22Rv1 (cell line): ENCODE measurements around the gene CREB5.

Experiments used
- ZFX ChIP-seq: fragments of 450-650 bp; IDR thresholded peaks from 2 replicates; pipeline ENCODE4 v1.6.1; 2017; ENCODE audit warnings: antibody characterized with exemption, borderline replicate concordance
- TF ChIP-seq, protein P1 (sequence below): fragments of 450-650 bp; IDR thresholded peaks from 2 replicates; pipeline ENCODE4 v1.5.1; 2017; ENCODE audit warnings: mild to moderate bottlenecking

DNA sequence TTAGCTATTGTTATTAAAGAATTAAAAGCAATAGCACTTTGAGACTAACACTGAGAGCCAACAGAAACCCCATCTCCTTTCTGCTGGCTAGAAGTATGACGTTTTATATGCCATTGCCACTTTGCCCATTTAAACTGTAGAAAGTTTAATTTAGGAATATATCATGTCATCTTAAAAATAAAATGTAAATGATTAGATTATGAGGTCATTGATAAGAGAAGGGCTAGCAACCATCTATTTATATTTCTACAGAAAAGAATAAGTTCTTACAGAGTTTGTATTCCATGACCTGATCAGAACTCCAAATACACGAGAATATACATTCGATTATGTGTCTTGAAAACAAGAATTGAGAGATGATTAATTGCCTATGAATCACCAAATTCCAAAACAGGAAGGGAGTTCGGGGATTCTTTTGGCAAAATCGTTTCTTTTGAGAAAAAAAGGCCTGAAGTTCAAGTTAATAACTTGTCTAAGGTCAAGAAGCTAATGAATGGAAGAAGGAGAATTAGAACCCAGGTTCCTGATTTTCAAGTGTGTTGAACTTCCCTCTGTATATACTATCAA lies 318.9 kb downstream of the CREB5 start:
- TF ChIP-seq, protein P1, sequence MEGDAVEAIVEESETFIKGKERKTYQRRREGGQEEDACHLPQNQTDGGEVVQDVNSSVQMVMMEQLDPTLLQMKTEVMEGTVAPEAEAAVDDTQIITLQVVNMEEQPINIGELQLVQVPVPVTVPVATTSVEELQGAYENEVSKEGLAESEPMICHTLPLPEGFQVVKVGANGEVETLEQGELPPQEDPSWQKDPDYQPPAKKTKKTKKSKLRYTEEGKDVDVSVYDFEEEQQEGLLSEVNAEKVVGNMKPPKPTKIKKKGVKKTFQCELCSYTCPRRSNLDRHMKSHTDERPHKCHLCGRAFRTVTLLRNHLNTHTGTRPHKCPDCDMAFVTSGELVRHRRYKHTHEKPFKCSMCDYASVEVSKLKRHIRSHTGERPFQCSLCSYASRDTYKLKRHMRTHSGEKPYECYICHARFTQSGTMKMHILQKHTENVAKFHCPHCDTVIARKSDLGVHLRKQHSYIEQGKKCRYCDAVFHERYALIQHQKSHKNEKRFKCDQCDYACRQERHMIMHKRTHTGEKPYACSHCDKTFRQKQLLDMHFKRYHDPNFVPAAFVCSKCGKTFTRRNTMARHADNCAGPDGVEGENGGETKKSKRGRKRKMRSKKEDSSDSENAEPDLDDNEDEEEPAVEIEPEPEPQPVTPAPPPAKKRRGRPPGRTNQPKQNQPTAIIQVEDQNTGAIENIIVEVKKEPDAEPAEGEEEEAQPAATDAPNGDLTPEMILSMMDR, result no peak
- TF ChIP-seq ZFX, result no peak
